OCI-LY1 (cell line): Measurements from ENCODE around the gene GJB6.

ENCODE experiments used
- H2AFZ ChIP-seq: fragments of 200-600 bp; sonication (generic), shearing (Covaris generic); 2 replicates; pipeline ENCODE4 v1.6.0; 2014; ENCODE audit warnings: antibody characterized with exemption, mild to moderate bottlenecking, low read length
- H3F3A ChIP-seq: fragments of 200-600 bp; sonication (generic), shearing (Covaris generic); 2 replicates; pipeline ENCODE4 v1.6.0; 2014; ENCODE audit warnings: mild to moderate bottlenecking, antibody characterized with exemption, low read length, moderate library complexity; ENCODE audit not compliant: insufficient read depth
- H3K27ac ChIP-seq: fragments of 200-600 bp; sonication (generic); 2 replicates; pipeline ENCODE4 v1.5.1; 2014; ENCODE audit warnings: low read length, mixed run types, mild to moderate bottlenecking, low read depth; ENCODE audit not compliant: poor library complexity, severe bottlenecking
- H3K27me3 ChIP-seq: fragments of 200-600 bp; sonication (generic); 2 replicates; pipeline ENCODE4 v1.6.0; 2014; ENCODE audit warnings: antibody characterized with exemption, mild to moderate bottlenecking, low read length, moderate library complexity; ENCODE audit not compliant: insufficient read depth
- H3K36me3 ChIP-seq: fragments of 200-600 bp; sonication (generic); 2 replicates; pipeline ENCODE4 v1.6.1; 2014; ENCODE audit warnings: mild to moderate bottlenecking, antibody characterized with exemption, low read length, moderate library complexity, mixed read lengths; ENCODE audit not compliant: insufficient read depth
- H3K4me1 ChIP-seq: fragments of 200-600 bp; sonication (generic); 2 replicates; pipeline ENCODE4 v1.5.1; 2014; ENCODE audit warnings: mild to moderate bottlenecking, low read length, moderate library complexity; ENCODE audit not compliant: insufficient read depth, severe bottlenecking
- H3K4me2 ChIP-seq: fragments of 200-600 bp; sonication (generic), shearing (Covaris generic); 2 replicates; pipeline ENCODE4 v1.6.1; 2014; ENCODE audit warnings: low read length
- H3K4me3 ChIP-seq: fragments of 200-600 bp; sonication (generic); 2 replicates; pipeline ENCODE4 v1.5.1; 2014; ENCODE audit warnings: low read length, low read depth, mild to moderate bottlenecking, mixed read lengths; ENCODE audit not compliant: poor library complexity, severe bottlenecking
- H3K79me2 ChIP-seq: fragments of 200-600 bp; shearing (Covaris generic); 2 replicates; pipeline ENCODE4 v1.6.1; 2016; ENCODE audit warnings: mixed run types, low read length, mixed read lengths; ENCODE audit not compliant: insufficient read depth
- H3K9ac ChIP-seq: fragments of 200-600 bp; sonication (generic), shearing (Covaris generic); 2 replicates; pipeline ENCODE4 v1.6.1; 2014; ENCODE audit warnings: mild to moderate bottlenecking, low read length, mixed read lengths
- H3K9me2 ChIP-seq: fragments of 200-600 bp; sonication (generic), shearing (Covaris generic); 2 replicates; pipeline ENCODE4 v1.6.1; 2014; ENCODE audit warnings: low read depth, mild to moderate bottlenecking, low read length, mixed read lengths
- H3K9me3 ChIP-seq: fragments of 200-600 bp; shearing (Covaris generic); 2 replicates; pipeline ENCODE4 v1.6.1; 2014; ENCODE audit warnings: low read length, mixed read lengths
- H4K20me1 ChIP-seq: fragments of 200-600 bp; sonication (generic), shearing (Covaris generic); 2 replicates; pipeline ENCODE4 v1.6.0; 2016; ENCODE audit warnings: mild to moderate bottlenecking, low read length; ENCODE audit not compliant: insufficient read depth
- CTCF ChIP-seq: fragments of 200-600 bp; sonication (generic), shearing (Covaris generic); IDR thresholded peaks from 2 replicates; pipeline ENCODE4 v1.5.1; 2017; ENCODE audit warnings: mild to moderate bottlenecking, antibody characterized with exemption, low read length, moderate library complexity, mixed read lengths
- EZH2 ChIP-seq: fragments of 200-600 bp; sonication (generic), shearing (Covaris generic); IDR thresholded peaks from 2 replicates; pipeline ENCODE4 v1.8.0; 2017; ENCODE audit warnings: borderline replicate concordance, mixed run types, mild to moderate bottlenecking, antibody characterized with exemption, low read length, moderate library complexity, mixed read lengths

The GJB6 gene

DNA sequence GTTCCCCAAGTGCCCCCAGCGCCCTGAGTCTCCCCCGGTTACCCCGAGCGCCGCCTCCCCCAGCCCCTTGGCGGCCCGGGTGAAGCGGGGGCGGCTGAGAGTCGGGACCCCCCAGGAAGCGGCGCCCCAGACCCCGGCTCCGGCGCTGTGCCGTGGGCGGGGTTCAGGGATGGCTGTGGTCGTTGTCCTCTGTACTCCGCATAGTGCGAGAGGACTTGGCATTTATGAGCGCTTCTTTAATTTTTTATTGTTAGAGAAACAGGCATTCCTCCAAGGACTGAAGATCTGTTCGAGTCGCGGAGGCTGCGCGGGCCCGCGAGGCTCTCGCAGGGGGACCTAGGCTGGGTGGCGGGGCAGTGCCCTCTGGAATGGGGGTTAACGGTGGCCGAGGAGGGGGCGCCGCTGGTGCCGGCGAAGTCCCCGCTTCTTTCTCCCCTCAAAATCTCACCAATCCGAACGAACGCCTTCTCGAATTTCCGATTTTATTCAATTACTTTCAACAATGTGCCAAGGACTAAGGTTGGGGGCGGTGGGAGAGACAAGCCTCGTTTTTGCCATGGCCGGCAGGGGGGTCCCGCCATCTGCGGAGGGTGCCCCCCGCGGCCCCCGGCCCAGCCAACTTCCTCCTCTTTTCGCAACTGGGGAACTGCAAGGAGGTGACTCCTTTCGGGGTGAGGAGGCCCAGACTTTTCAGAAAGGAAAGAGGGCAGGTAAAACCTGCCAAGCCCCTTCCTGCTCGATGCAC lies 38.8 kb downstream of the GJB6 start:
- Histone ChIP-seq H3K9ac (no peak overlapping the region), H3K27ac (no peak overlapping the region), H2AFZ (no peak overlapping the region), H3K27me3 (0 out of 2 replicates have a peak, but pooled peaks cover 6% of the 10 kb centered on the region), H3K36me3 (no peaks in the 10 kb centered on the region), H3K79me2 (no peaks in the 10 kb centered on the region), H3K4me1 (no peaks in the 10 kb centered on the region), H3K9me3 (no peaks in the 10 kb centered on the region), H3K4me2 (no peak overlapping the region; the same call in 1 of the 2 replicates), H3F3A (no peaks in the 10 kb centered on the region), H4K20me1 (no peaks in the 10 kb centered on the region), H3K9me2 (no peaks in the 10 kb centered on the region), H3K4me3 (no peak overlapping the region)
- TF ChIP-seq EZH2 (peak; percentile 72; the same call in 1 of the 2 replicates), CTCF (no peak)

- Histone ChIP-seq H3K4me1 (no peaks in the 10 kb centered on the region), H4K20me1 (no peaks in the 10 kb centered on the region), H3K27me3 (0 out of 2 replicates have a peak, but pooled peaks cover 6% of the 10 kb centered on the region), H3F3A (no peaks in the 10 kb centered on the region), H3K9ac (no peak within 1 kb of the TSS), H3K4me2 (peak within 1 kb of the TSS; percentile 1; the same call in 1 of the 2 replicates), H2AFZ (no peak within 1 kb of the TSS), H3K79me2 (no peaks in the 10 kb centered on the region), H3K9me3 (no peaks in the 10 kb centered on the region), H3K9me2 (no peaks in the 10 kb centered on the region), H3K27ac (no peak within 1 kb of the TSS), H3K4me3 (no peak within 1 kb of the TSS), H3K36me3 (no peaks in the 10 kb centered on the region)
- TF ChIP-seq EZH2 (no peak), CTCF (no peak)
Observed at GRCh38 chr13:20192836-20193161, 39.3 kb downstream of the GJB6 start, which contains the start of gene GJB2. Gene GJB2, minus strand, starts transcription at chr13:20192938. Its CDS starts 3,357 bp downstream, at chr13:20189581.

- H3K27me3 ChIP-seq = 0 out of 2 replicates have a peak, but pooled peaks cover 6% of the 10 kb centered on the region
- no peak overlapping the region for H2AFZ ChIP-seq
Observed at GRCh38 chr13:20192158-20192835, 39.8 kb downstream of the GJB6 start.

More at GRCh38 chr13:20192158-20192835, 39.8 kb downstream of the GJB6 start:
- H3K4me2 ChIP-seq = peak overlapping the region; percentile 1; the same call in 1 of the 2 replicates
- H3K79me2 ChIP-seq = no peaks in the 10 kb centered on the region
- no peaks in the 10 kb centered on the region for H4K20me1 ChIP-seq
- H3K9me2 ChIP-seq = no peaks in the 10 kb centered on the region
- no peaks in the 10 kb centered on the region for H3F3A ChIP-seq
- no peak overlapping the region for H3K4me3 ChIP-seq
- no peaks in the 10 kb centered on the region for H3K36me3 ChIP-seq
- H3K9me3 ChIP-seq = no peaks in the 10 kb centered on the region
- TF ChIP-seq EZH2 (no peak), CTCF (no peak)
- H3K4me1 ChIP-seq = no peaks in the 10 kb centered on the region
- H3K9ac ChIP-seq = no peak overlapping the region
- no peak overlapping the region for H3K27ac ChIP-seq
